ENCODE measurements around the gene RBBP8NL.

Gene RBBP8NL

GRCh38 chr20:62363920-62364851 is 63.2 kb downstream of the RBBP8NL start:
- no peak for DNase-seq (ENCODE audit: low read depth in 2 of 3, low spot score in 2 of 3)

- DNase-seq (ENCODE audit: low read depth in 2 of 3, low spot score in 2 of 3): no peak
Measured at GRCh38 chr20:62362991-62363919, 64.1 kb downstream of the RBBP8NL start.

GRCh38 chr20:62362590-62362940 is 64.8 kb downstream of the RBBP8NL start:
- no peak for DNase-seq (ENCODE audit: low read depth in 2 of 3, low spot score in 2 of 3)

GRCh38 chr20:62361799-62362589 is 65.3 kb downstream of the RBBP8NL start:
- DNase-seq (ENCODE audit: low read depth in 2 of 3, low spot score in 2 of 3): no peak

GRCh38 chr20:62360854-62361798 is 66.2 kb downstream of the RBBP8NL start:
- no peak for DNase-seq (ENCODE audit: low read depth in 2 of 3, low spot score in 2 of 3)
